Liver (tissue), 9 donors: ENCODE measurements around the gene ENOX1. TPM values are rescaled to one million over a fixed set of nuclear protein-coding genes. Genes with fewer than 3 reads are reported as not detected.

Experiments
- DNase-seq: peaks from one replicate; pipeline ENCODE4 v3.0.0-alpha.2; 2017; ENCODE audit warnings: low spot score
- H3K27ac ChIP-seq, 2 donors: one replicate each; pipeline ENCODE4 v1.7.0; 2013; ENCODE audit warnings: inconsistent platforms in 2 of 2, low read length in 2 of 2, control low read depth in 1 of 2, low read depth in 1 of 2, mild to moderate bottlenecking in 1 of 2
- H3K27me3 ChIP-seq, 4 donors: one replicate each; pipeline versions ENCODE4 v1.6.1 to v1.7.0; 2013; ENCODE audit warnings: low read length in 3 of 4, inconsistent platforms in 1 of 4, mild to moderate bottlenecking in 1 of 4, moderate library complexity in 1 of 4; ENCODE audit not compliant: control insufficient read depth in 4 of 4, insufficient read depth in 4 of 4
- H3K36me3 ChIP-seq, 4 donors: one replicate each; pipeline versions ENCODE4 v1.6.1 to v1.7.0; 2013; ENCODE audit warnings: low read length in 3 of 4, mild to moderate bottlenecking in 3 of 4, low read depth in 1 of 4, moderate library complexity in 1 of 4; ENCODE audit not compliant: control insufficient read depth in 4 of 4, insufficient read depth in 3 of 4
- H3K4me1 ChIP-seq, 4 donors: one replicate each; pipeline versions ENCODE4 v1.6.1 to v1.7.0; 2013; ENCODE audit warnings: low read length in 3 of 4, mild to moderate bottlenecking in 3 of 4, moderate library complexity in 1 of 4; ENCODE audit not compliant: control insufficient read depth in 4 of 4, insufficient read depth in 4 of 4
- H3K4me3 ChIP-seq, 3 donors: one replicate each; pipeline versions ENCODE4 v1.6.1 to v1.7.0; 2013; ENCODE audit warnings: low read length in 3 of 3, control low read depth in 1 of 3, low read depth in 1 of 3, mild to moderate bottlenecking in 1 of 3
- H3K9ac ChIP-seq, 2 donors: one replicate each; pipeline ENCODE4 v1.7.0; 2013; ENCODE audit warnings: low read length in 2 of 2, mild to moderate bottlenecking in 2 of 2, moderate library complexity in 2 of 2, control low read depth in 1 of 2, low read depth in 1 of 2
- H3K9me3 ChIP-seq, 4 donors: one replicate each; pipeline versions ENCODE4 v1.6.1 to v1.7.0; 2013; ENCODE audit warnings: low read length in 3 of 4; ENCODE audit not compliant: control insufficient read depth in 4 of 4
- ATF3 ChIP-seq: IDR thresholded peaks from 2 replicates; pipeline ENCODE4 v1.6.1; 2016; ENCODE audit warnings: antibody characterized with exemption
- CTCF ChIP-seq: fragments of 150-350 bp; IDR thresholded peaks from 2 replicates; pipeline ENCODE4 v1.5.1; 2017; ENCODE audit warnings: improper control_type of control experiment, low read depth, low read length; ENCODE audit not compliant: missing input control
- EGR1 ChIP-seq, 2 donors: IDR thresholded peaks; 2 replicates each; pipeline ENCODE4 v1.6.1; 2016 to 2018; ENCODE audit warnings: antibody characterized with exemption in 2 of 2, low read depth in 2 of 2
- FOXA1 ChIP-seq: IDR thresholded peaks from 2 replicates; pipeline ENCODE4 v1.6.1; 2016; ENCODE audit warnings: antibody characterized with exemption
- FOXA2 ChIP-seq: IDR thresholded peaks from 2 replicates; pipeline ENCODE4 v1.6.1; 2016; ENCODE audit warnings: antibody characterized with exemption
- GABPA ChIP-seq, 2 donors: IDR thresholded peaks in 1 of 2; conservative IDR thresholded peaks in 1 of 2; 2 replicates each; pipeline ENCODE4 v1.6.1; 2016; ENCODE audit warnings: antibody characterized with exemption in 2 of 2, mild to moderate bottlenecking in 1 of 2, moderate library complexity in 1 of 2
- HNF4A ChIP-seq, 2 donors: conservative IDR thresholded peaks; 2 replicates each; pipeline ENCODE4 v1.6.1; 2016; ENCODE audit warnings: antibody characterized with exemption in 2 of 2, mild to moderate bottlenecking in 2 of 2
- HNF4G ChIP-seq: IDR thresholded peaks from 2 replicates; pipeline ENCODE4 v1.6.1; 2016; ENCODE audit warnings: antibody characterized with exemption
- JUND ChIP-seq, 2 donors: IDR thresholded peaks; 2 replicates each; pipeline ENCODE4 v1.6.1; 2016; ENCODE audit warnings: antibody characterized with exemption in 2 of 2
- MAX ChIP-seq: IDR thresholded peaks from 2 replicates; pipeline ENCODE4 v1.6.1; 2016; ENCODE audit warnings: antibody characterized with exemption
- NR2F2 ChIP-seq: IDR thresholded peaks from 2 replicates; pipeline ENCODE4 v1.6.1; 2016; ENCODE audit warnings: antibody characterized with exemption
- RAD21 ChIP-seq, 2 donors: IDR thresholded peaks; 2 replicates each; pipeline ENCODE4 v1.6.1; 2016; ENCODE audit warnings: antibody characterized with exemption in 2 of 2, mild to moderate bottlenecking in 2 of 2
- REST ChIP-seq: IDR thresholded peaks from 2 replicates; pipeline ENCODE4 v1.6.1; 2016; ENCODE audit warnings: antibody characterized with exemption, mild to moderate bottlenecking
- RXRA ChIP-seq, 2 donors: IDR thresholded peaks; 2 replicates each; pipeline ENCODE4 v1.6.1; 2017 to 2018; ENCODE audit warnings: antibody characterized with exemption in 2 of 2, mild to moderate bottlenecking in 1 of 2
- SP1 ChIP-seq: IDR thresholded peaks from 2 replicates; pipeline ENCODE4 v1.6.1; 2018; ENCODE audit warnings: antibody characterized with exemption, mild to moderate bottlenecking
- TAF1 ChIP-seq: conservative IDR thresholded peaks from 2 replicates; pipeline ENCODE4 v1.6.1; 2016; ENCODE audit warnings: antibody characterized with exemption, mild to moderate bottlenecking
- YY1 ChIP-seq: IDR thresholded peaks from 2 replicates; pipeline ENCODE4 v1.6.1; 2016; ENCODE audit warnings: antibody characterized with exemption, mild to moderate bottlenecking
- ZBTB33 ChIP-seq: IDR thresholded peaks from 2 replicates; pipeline ENCODE4 v1.6.1; 2016; ENCODE audit warnings: antibody characterized with exemption
- WGBS: extraction: QIAGEN DNeasy Blood & Tissue Kit; methylation state at CpG from one replicate; pipeline ENCODE4 v1.1.7; 2013; 5-methylcytosine and 5-hydroxymethylcytosine counted together
- polyA plus RNA-seq, 2 donors: library from polyadenylated mRNA; stranded (reverse) in 1 of 2; unstranded in 1 of 2; fragments of 200-250 nt in 1 of 2; fragments of >200 nt in 1 of 2; fragmentation: Nextera tagmentation in 1 of 2; extraction: Ambion mirVana in 1 of 2; gene quantifications; one replicate each; pipeline versions ENCODE4 v1.2.1 to v1.2.3, GENCODE V29; 2013 to 2015
- total RNA-seq, 2 donors: library from RNA; depleted of rRNA; stranded (reverse); fragments of >200 nt; gene quantifications; one replicate each; pipeline ENCODE4 v1.2.3, GENCODE V29; 2014
- donor health status: healthy.
- donor health status: healthy.
- donor health status: healthy.
- donor health status: healthy.
- donor health status: healthy.

The ENOX1 gene
- total and polyA plus RNA-seq, 4 donors = 0.02 to 0.33 (median 0.08) TPM; not detected in 1

GRCh38 chr13:43805681-43806128, 18.9 kb upstream of the ENOX1 start:
- H3K9ac ChIP-seq = no peak overlapping the region
- H3K4me3 ChIP-seq = no peak overlapping the region
- H3K9me3 ChIP-seq = no peaks in the 10 kb centered on the region
- no peak for TF ChIP-seq ZBTB33
- TF ChIP-seq MAX = no peak
- no peak for TF ChIP-seq HNF4A (conservative IDR thresholded peaks at IDR 0.05)
- TF ChIP-seq SP1 = no peak
- no peak for TF ChIP-seq HNF4G
- no peak for TF ChIP-seq FOXA2
- no peak for TF ChIP-seq ATF3
- no peak for TF ChIP-seq REST
- TF ChIP-seq YY1 = no peak
- no peaks in the 10 kb centered on the region for H3K27me3 ChIP-seq
- no peak for DNase-seq
- H3K36me3 ChIP-seq = no peaks in the 10 kb centered on the region
- 83% methylated on average over 6 of the region's 6 CpGs for WGBS
- no peak overlapping the region for H3K27ac ChIP-seq
- H3K4me1 ChIP-seq = no peaks in the 10 kb centered on the region

- no peak for DNase-seq
- H3K9me3 ChIP-seq = no peaks in the 10 kb centered on the region
- H3K36me3 ChIP-seq = no peaks in the 10 kb centered on the region
- H3K9ac ChIP-seq = no peak overlapping the region
- WGBS = 36% methylated on average over 3 of the region's 3 CpGs
- H3K4me1 ChIP-seq = no peaks in the 10 kb centered on the region
- H3K27me3 ChIP-seq = no peaks in the 10 kb centered on the region
- H3K4me3 ChIP-seq = no peak overlapping the region
- H3K27ac ChIP-seq = no peak overlapping the region
- TF ChIP-seq REST = no peak
- TF ChIP-seq FOXA1 = no peak
- no peak for TF ChIP-seq CTCF
- no peak for TF ChIP-seq FOXA2
- no peak for TF ChIP-seq SP1
- no peak for TF ChIP-seq GABPA (IDR thresholded peaks at IDR 0.05 in 1 of 2, conservative IDR thresholded peaks at IDR 0.05 in 1 of 2)
- TF ChIP-seq NR2F2 = no peak
- TF ChIP-seq MAX = no peak
- TF ChIP-seq EGR1 (IDR thresholded peaks at IDR 0.05; ENCODE audit: low read depth in 2 of 2) = no peak
- TF ChIP-seq ZBTB33 = no peak
- no peak for TF ChIP-seq JUND (IDR thresholded peaks at IDR 0.05)
- no peak for TF ChIP-seq HNF4A (conservative IDR thresholded peaks at IDR 0.05)
- no peak for TF ChIP-seq YY1
- TF ChIP-seq RXRA (IDR thresholded peaks at IDR 0.05) = no peak
- no peak for TF ChIP-seq RAD21 (IDR thresholded peaks at IDR 0.05)
- no peak for TF ChIP-seq HNF4G
- TF ChIP-seq TAF1 = no peak
Observed at GRCh38 chr13:43805071-43805468, 18.3 kb upstream of the ENOX1 start.
